HEK293 (cell line): ENCODE measurements around the gene SYNJ2.

Source experiments
- CTCF ChIA-PET: fragments of 350-600 bp; formaldehyde crosslinking; extraction: SDS; loops from one replicate; lab custom pipeline; 2021; ENCODE audit warnings: antibody characterized with exemption; lab: Yijun Ruan, JAX
- POLR2A ChIA-PET: fragments of 300-600 bp; formaldehyde crosslinking; extraction: SDS; loops from one replicate; lab custom pipeline; 2020; ENCODE audit warnings: antibody characterized with exemption, inconsistent platforms; lab: Yijun Ruan, JAX
- H3K27ac ChIP-seq: fragments of 200-500 bp; sonication (Bioruptor generic); 2 replicates; pipeline ENCODE4 v1.5.1; 2014; ENCODE audit warnings: low read depth, low read length, control low read depth, inconsistent platforms; ENCODE audit errors: extremely low read depth
- H3K36me3 ChIP-seq, 2 experiments: fragments of 200-500 bp in 1 of 2; sonication (Bioruptor generic) in 1 of 2; 1 replicate in 1 of 2; 2 replicates in 1 of 2; pipeline ENCODE4 v1.5.1; 2014 to 2017; ENCODE audit warnings: inconsistent platforms in 2 of 2, low read length in 2 of 2; ENCODE audit not compliant: control insufficient read depth in 2 of 2, insufficient read depth in 1 of 2
- H3K4me1 ChIP-seq: fragments of 200-500 bp; sonication (Bioruptor generic); 2 replicates; pipeline ENCODE4 v1.5.1; 2014; ENCODE audit warnings: mild to moderate bottlenecking, low read length, inconsistent platforms; ENCODE audit not compliant: control insufficient read depth, insufficient read depth
- H3K4me3 ChIP-seq: 2 replicates; pipeline ENCODE4 v1.5.1; 2011; ENCODE audit warnings: low read depth, mild to moderate bottlenecking, control low read depth, low read length, moderate library complexity
- H3K9me3 ChIP-seq: fragments of 200-500 bp; sonication (Bioruptor generic); 2 replicates; pipeline ENCODE4 v1.5.1; 2014; ENCODE audit warnings: low read depth, low read length, inconsistent platforms; ENCODE audit not compliant: control insufficient read depth, insufficient read depth
- GFI1B ChIP-seq: fragments of 450-650 bp; formaldehyde crosslinking; IDR thresholded peaks from 2 replicates; pipeline ENCODE4 v1.5.1; 2016; ENCODE audit warnings: missing biosample characterization, missing genetic modification characterization
- HOXA7 ChIP-seq: sonication (generic); formaldehyde crosslinking; IDR thresholded peaks from 2 replicates; pipeline ENCODE4 v1.8.1; 2022; ENCODE audit warnings: missing genetic modification reagents, borderline replicate concordance
- KLF1 ChIP-seq: fragments of 450-650 bp; formaldehyde crosslinking; IDR thresholded peaks from 2 replicates; pipeline ENCODE4 v1.5.1; 2016; ENCODE audit warnings: missing biosample characterization, missing genetic modification characterization
- KLF9 ChIP-seq: fragments of 450-650 bp; formaldehyde crosslinking; IDR thresholded peaks from 2 replicates; pipeline ENCODE4 v1.5.1; 2016; ENCODE audit warnings: missing biosample characterization, missing genetic modification characterization, low read depth
- PRDM4 ChIP-seq: fragments of 450-650 bp; formaldehyde crosslinking; IDR thresholded peaks from 2 replicates; pipeline ENCODE4 v1.5.1; 2017; ENCODE audit warnings: missing biosample characterization, missing genetic modification characterization
- RBAK ChIP-seq: fragments of 450-650 bp; formaldehyde crosslinking; IDR thresholded peaks from 2 replicates; pipeline ENCODE4 v1.5.1; 2016; ENCODE audit warnings: missing biosample characterization, missing genetic modification characterization
- ZBTB1 ChIP-seq: fragments of 450-650 bp; formaldehyde crosslinking; IDR thresholded peaks from 2 replicates; pipeline ENCODE4 v1.5.1; 2016; ENCODE audit warnings: missing biosample characterization, missing genetic modification characterization
- ZBTB7A ChIP-seq: fragments of 450-650 bp; formaldehyde crosslinking; IDR thresholded peaks from 2 replicates; pipeline ENCODE4 v1.5.1; 2016; ENCODE audit warnings: low read depth, missing biosample characterization, missing genetic modification characterization
- ZNF132 ChIP-seq: fragments of 450-650 bp; formaldehyde crosslinking; IDR thresholded peaks from 2 replicates; pipeline ENCODE4 v1.5.1; 2017; ENCODE audit warnings: missing biosample characterization, missing genetic modification characterization, borderline replicate concordance
- ZNF239 ChIP-seq: fragments of 450-650 bp; formaldehyde crosslinking; IDR thresholded peaks from 2 replicates; pipeline ENCODE4 v1.5.1; 2016; ENCODE audit warnings: missing biosample characterization, missing genetic modification characterization
- ZNF280C ChIP-seq: fragments of 450-650 bp; formaldehyde crosslinking; IDR thresholded peaks from 2 replicates; pipeline ENCODE4 v1.5.1; 2016; ENCODE audit warnings: missing biosample characterization, missing genetic modification characterization
- ZNF354C ChIP-seq: fragments of 450-650 bp; formaldehyde crosslinking; IDR thresholded peaks from 2 replicates; pipeline ENCODE4 v1.5.1; 2016; ENCODE audit warnings: missing biosample characterization, missing genetic modification characterization, low read depth, borderline replicate concordance
- ZNF544 ChIP-seq: fragments of 450-650 bp; formaldehyde crosslinking; IDR thresholded peaks from 2 replicates; pipeline ENCODE4 v1.5.0; 2017; ENCODE audit warnings: missing biosample characterization, missing genetic modification characterization
- ZNF624 ChIP-seq: fragments of 450-650 bp; formaldehyde crosslinking; IDR thresholded peaks from 2 replicates; pipeline ENCODE4 v1.5.1; 2017; ENCODE audit warnings: missing biosample characterization, missing genetic modification characterization
- ZNF629 ChIP-seq: fragments of 450-650 bp; formaldehyde crosslinking; IDR thresholded peaks from 2 replicates; pipeline ENCODE4 v1.5.1; 2017; ENCODE audit warnings: missing biosample characterization, missing genetic modification characterization
- ZXDB ChIP-seq: fragments of 450-650 bp; formaldehyde crosslinking; IDR thresholded peaks from 2 replicates; pipeline ENCODE4 v1.5.1; 2016; ENCODE audit warnings: missing biosample characterization, missing genetic modification characterization
- TF ChIP-seq, protein P1 (sequence below): fragments of 450-650 bp; IDR thresholded peaks from 2 replicates; pipeline ENCODE4 v1.5.1; 2018; ENCODE audit warnings: missing biosample characterization, mild to moderate bottlenecking, missing genetic modification characterization
- TF ChIP-seq, protein P2 (sequence below): fragments of 450-650 bp; formaldehyde crosslinking; IDR thresholded peaks from 2 replicates; pipeline ENCODE4 v1.5.1; 2016; ENCODE audit warnings: missing biosample characterization, missing genetic modification characterization

Gene SYNJ2

DNA sequence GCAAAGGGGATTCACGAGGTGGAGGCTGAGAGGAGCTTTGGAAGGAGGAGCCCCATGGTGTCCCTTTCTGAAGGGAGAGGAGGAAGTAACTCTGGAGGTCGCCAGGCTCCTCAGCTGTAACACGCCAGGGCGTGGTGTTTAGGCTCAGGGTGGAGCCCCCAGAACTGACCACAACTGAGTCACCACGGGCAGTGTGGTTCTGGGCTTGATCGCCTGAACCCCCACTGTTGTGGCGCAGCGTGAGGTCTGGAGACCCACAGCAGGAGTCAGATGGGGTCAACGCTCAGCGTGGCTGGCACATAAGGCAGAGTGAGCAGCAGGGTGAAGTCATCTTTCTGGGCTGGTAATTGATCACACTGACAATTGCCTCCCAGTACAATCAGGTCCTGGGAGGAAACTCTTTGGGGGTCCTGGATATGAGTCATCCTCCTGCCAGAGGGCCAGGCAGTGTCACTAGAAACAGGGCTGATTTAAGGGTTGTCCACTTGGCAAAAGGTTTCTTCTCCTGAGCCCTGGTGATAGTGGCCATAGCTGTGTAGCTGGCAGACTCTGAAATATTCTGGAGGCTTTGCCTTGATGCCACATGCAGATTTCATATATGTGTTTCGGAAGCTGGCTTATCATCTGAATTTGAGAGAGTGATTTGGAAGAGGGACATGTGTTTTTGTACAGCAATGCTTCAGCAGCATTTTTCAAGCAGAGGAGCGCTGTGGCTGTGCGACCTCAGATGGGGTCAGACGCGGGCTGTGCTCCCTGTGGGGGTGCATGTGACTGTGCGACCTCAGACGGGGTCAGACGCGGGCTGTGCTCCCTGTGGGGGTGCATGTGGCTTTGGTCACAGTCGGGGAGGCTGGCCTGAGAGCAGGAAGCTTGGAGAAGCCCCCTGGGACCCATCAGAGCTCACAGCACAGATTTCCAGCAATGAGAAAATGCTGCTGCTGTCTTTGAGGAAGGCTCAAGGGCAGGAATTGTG, 50.0 kb downstream of the SYNJ2 start (continued):
- TF ChIP-seq PRDM4 (tag by site-specific recombination) = no peak
- no peak for TF ChIP-seq ZNF624 (tag by site-specific recombination)
- TF ChIP-seq ZNF629 (tag by site-specific recombination) = peak; percentile 79
- no peak for TF ChIP-seq ZXDB
- TF ChIP-seq KLF9 (tag by site-specific recombination) = no peak
- no peak for TF ChIP-seq GFI1B (tag by site-specific recombination)
- TF ChIP-seq ZNF132 (tag by site-specific recombination) = no peak
- TF ChIP-seq ZNF239 (tag by site-specific recombination) = no peak
- no peak for TF ChIP-seq HOXA7 (CRISPR knock-in tag)
- TF ChIP-seq, protein P1, sequence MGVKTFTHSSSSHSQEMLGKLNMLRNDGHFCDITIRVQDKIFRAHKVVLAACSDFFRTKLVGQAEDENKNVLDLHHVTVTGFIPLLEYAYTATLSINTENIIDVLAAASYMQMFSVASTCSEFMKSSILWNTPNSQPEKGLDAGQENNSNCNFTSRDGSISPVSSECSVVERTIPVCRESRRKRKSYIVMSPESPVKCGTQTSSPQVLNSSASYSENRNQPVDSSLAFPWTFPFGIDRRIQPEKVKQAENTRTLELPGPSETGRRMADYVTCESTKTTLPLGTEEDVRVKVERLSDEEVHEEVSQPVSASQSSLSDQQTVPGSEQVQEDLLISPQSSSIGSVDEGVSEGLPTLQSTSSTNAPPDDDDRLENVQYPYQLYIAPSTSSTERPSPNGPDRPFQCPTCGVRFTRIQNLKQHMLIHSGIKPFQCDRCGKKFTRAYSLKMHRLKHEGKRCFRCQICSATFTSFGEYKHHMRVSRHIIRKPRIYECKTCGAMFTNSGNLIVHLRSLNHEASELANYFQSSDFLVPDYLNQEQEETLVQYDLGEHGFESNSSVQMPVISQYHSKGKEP (tag by site-specific recombination) = no peak
- TF ChIP-seq ZNF354C (tag by site-specific recombination) = no peak
- peak; percentile 39; the same call in 1 of the 2 replicates for TF ChIP-seq ZBTB7A (tag by site-specific recombination)
- TF ChIP-seq ZNF280C = no peak
- TF ChIP-seq KLF1 = peak; percentile 73
- TF ChIP-seq RBAK = no peak
- no peak for TF ChIP-seq ZNF544

GRCh38 chr6:158032354-158032733, 50.7 kb downstream of the SYNJ2 start:
- peaks cover 0 to 36% of the 10 kb centered on the region in 2 experiments; a peak in 1 of 3 replicates for H3K36me3 ChIP-seq
- H3K9me3 ChIP-seq = no peaks in the 10 kb centered on the region
- ChIA-PET POLR2A (interaction anchor here (1.3 to 2.7 kb wide), 4 partner anchors 8 to 46 kb away, joined by 3 to 18 read pairs (median 6); no protein-coding TSS in a partner anchor), CTCF (interaction anchor here (0.9 kb wide), 1 partner anchor 32 kb away, joined by 3 read pairs; no protein-coding TSS in a partner anchor)
- H3K4me3 ChIP-seq = no peak overlapping the region
- H3K4me1 ChIP-seq = peaks cover 10% of the 10 kb centered on the region
- no peak overlapping the region for H3K27ac ChIP-seq
- TF ChIP-seq ZBTB1 (tag by site-specific recombination) = no peak
- TF ChIP-seq, protein P2, sequence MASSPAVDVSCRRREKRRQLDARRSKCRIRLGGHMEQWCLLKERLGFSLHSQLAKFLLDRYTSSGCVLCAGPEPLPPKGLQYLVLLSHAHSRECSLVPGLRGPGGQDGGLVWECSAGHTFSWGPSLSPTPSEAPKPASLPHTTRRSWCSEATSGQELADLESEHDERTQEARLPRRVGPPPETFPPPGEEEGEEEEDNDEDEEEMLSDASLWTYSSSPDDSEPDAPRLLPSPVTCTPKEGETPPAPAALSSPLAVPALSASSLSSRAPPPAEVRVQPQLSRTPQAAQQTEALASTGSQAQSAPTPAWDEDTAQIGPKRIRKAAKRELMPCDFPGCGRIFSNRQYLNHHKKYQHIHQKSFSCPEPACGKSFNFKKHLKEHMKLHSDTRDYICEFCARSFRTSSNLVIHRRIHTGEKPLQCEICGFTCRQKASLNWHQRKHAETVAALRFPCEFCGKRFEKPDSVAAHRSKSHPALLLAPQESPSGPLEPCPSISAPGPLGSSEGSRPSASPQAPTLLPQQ (tag by site-specific recombination) = no peak
- TF ChIP-seq, all 188 proteins: peak for 0
